Activated CD4-positive, alpha-beta T cell treated with anti-CD3 and anti-CD28 coated beads, Interleukin-2, amount 10 ng/mL, durations not matched to agents 24 days and 14 days (primary cell): ENCODE results near the gene GPLD1. TPM values are rescaled to one million over a fixed set of nuclear protein-coding genes. Genes with fewer than 3 reads are reported as not detected.
"Not testable (repeated sequence)": the region's sequence is repeated elsewhere in the genome, so short reads cannot be mapped to it uniquely, and the experiment has no call there.

ENCODE experiments used
- DNase-seq: peaks from one replicate; pipeline ENCODE4 v3.0.0; 2022
- H3K27ac Mint-ChIP-seq: one replicate; pipeline ENCODE4 v1.8.0; 2022; ENCODE audit warnings: mild to moderate bottlenecking, mixed read lengths
- H3K27me3 Mint-ChIP-seq: one replicate; pipeline ENCODE4 v1.8.0; 2022; ENCODE audit warnings: mixed read lengths
- H3K36me3 Mint-ChIP-seq: one replicate; pipeline ENCODE4 v1.8.0; 2022; ENCODE audit warnings: low read depth, mild to moderate bottlenecking, mixed read lengths
- H3K4me1 Mint-ChIP-seq: one replicate; pipeline ENCODE4 v1.8.0; 2021; ENCODE audit warnings: mixed read lengths
- H3K4me3 Mint-ChIP-seq: one replicate; pipeline ENCODE4 v1.8.0; 2022; ENCODE audit warnings: mild to moderate bottlenecking, moderate library complexity, mixed read lengths
- H3K9me3 Mint-ChIP-seq: one replicate; pipeline ENCODE4 v1.8.0; 2021; ENCODE audit warnings: mixed read lengths
- intact Hi-C: fragments of 100-400 bp; cut with micrococcal nuclease; formaldehyde crosslinking; loops from one replicate; pipeline ENCODE4 v1.15.1; 2023
- total RNA-seq: library from RNA; stranded (reverse); gene quantifications from 2 replicates; pipeline ENCODE4 v1.2.3, GENCODE V29; 2022

Gene GPLD1
- total RNA-seq, 1 donor from 2014 or later: 0.44 TPM

- Mint-ChIP-seq H3K36me3 (peaks cover 2% of the 10 kb centered on the region), H3K4me3 (no peak overlapping the region)
- intact Hi-C loops: loop anchor here (2.0 to 5.0 kb wide), 2 partner anchors 91 to 267 kb away; no protein-coding TSS in a partner anchor
These were observed 59.3 kb downstream of the GPLD1 start for GRCh38 chr6:24430086-24430485.

DNA sequence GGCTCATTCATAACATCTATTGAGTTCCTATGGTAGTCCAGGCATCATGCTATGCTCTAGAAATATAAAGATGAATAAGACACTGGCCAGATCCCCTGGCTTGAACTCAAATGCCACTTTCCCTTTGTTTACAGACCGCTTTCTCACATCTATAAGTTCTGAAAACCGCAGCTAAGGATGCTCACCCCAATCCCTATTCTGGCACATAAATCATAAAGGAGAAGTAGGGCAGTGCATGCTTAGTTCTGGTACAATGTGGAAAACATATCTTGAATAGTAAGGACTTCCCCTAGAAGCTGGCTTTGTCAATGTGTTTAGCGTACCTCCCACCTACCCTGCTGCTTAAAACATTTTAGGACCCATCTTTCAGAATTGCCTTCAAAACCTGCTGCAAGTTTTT lies 60.2 kb downstream of the GPLD1 start:
- H3K4me3 Mint-ChIP-seq: no peak overlapping the region
- H3K36me3 Mint-ChIP-seq: peaks cover 11% of the 10 kb centered on the region
- H3K4me1 Mint-ChIP-seq: no peaks in the 10 kb centered on the region
- no peak for DNase-seq
- intact Hi-C loops: no loop called here
- no peaks in the 10 kb centered on the region for H3K27me3 Mint-ChIP-seq
- H3K27ac Mint-ChIP-seq: no peak overlapping the region
- no peaks in the 10 kb centered on the region for H3K9me3 Mint-ChIP-seq

More at GRCh38 chr6:24430086-24430485, 59.3 kb downstream of the GPLD1 start:
- no peaks in the 10 kb centered on the region for H3K9me3 Mint-ChIP-seq
- no peaks in the 10 kb centered on the region for H3K27me3 Mint-ChIP-seq
- DNase-seq: no peak
- H3K4me1 Mint-ChIP-seq: no peaks in the 10 kb centered on the region
- H3K27ac Mint-ChIP-seq: no peak overlapping the region

- intact Hi-C loops: no loop called here
These were observed 60.8 kb downstream of the GPLD1 start for GRCh38 chr6:24428615-24429014.

GRCh38 chr6:24426729-24427446 lies 62.5 kb downstream of the GPLD1 start:
- Mint-ChIP-seq H3K4me1 (no peaks in the 10 kb centered on the region), H3K4me3 (no peak overlapping the region), H3K36me3 (peaks cover 21% of the 10 kb centered on the region), H3K27me3 (no peaks in the 10 kb centered on the region), H3K9me3 (no peaks in the 10 kb centered on the region), H3K27ac (no peak overlapping the region)
- DNase-seq: no peak
- intact Hi-C loops: no loop called here

More at GRCh38 chr6:24428615-24429014, 60.8 kb downstream of the GPLD1 start:
- DNase-seq: no peak
- no peaks in the 10 kb centered on the region for H3K27me3 Mint-ChIP-seq
- peaks cover 11% of the 10 kb centered on the region for H3K36me3 Mint-ChIP-seq
- no peaks in the 10 kb centered on the region for H3K4me1 Mint-ChIP-seq
- H3K27ac Mint-ChIP-seq: no peak overlapping the region
- H3K4me3 Mint-ChIP-seq: no peak overlapping the region
- H3K9me3 Mint-ChIP-seq: no peaks in the 10 kb centered on the region

DNA sequence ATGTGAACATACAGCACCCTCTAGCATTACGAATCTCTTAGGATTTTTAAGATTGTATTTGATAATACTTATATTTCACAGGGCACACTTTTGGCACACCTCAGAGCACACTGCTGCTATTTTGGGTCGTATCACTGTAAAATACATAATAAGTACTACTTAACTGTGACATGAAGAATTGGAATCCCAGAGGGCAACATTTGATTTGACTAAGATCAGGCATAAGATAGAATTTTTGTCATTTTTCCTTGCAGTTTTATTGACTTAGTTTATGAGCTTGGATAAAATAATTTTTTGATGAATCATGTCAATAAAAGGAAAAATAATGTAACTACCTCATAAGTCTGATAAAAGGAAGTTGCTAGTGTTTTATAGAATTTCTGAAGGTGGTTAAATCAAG lies 64.3 kb downstream of the GPLD1 start:
- intact Hi-C loops: no loop called here
- H3K27ac Mint-ChIP-seq: no peak overlapping the region
- H3K4me3 Mint-ChIP-seq: no peak overlapping the region
- no peaks in the 10 kb centered on the region for H3K9me3 Mint-ChIP-seq
- H3K27me3 Mint-ChIP-seq: no peaks in the 10 kb centered on the region
- no peak for DNase-seq
- peaks cover 28% of the 10 kb centered on the region for H3K36me3 Mint-ChIP-seq
- H3K4me1 Mint-ChIP-seq: no peaks in the 10 kb centered on the region

DNA sequence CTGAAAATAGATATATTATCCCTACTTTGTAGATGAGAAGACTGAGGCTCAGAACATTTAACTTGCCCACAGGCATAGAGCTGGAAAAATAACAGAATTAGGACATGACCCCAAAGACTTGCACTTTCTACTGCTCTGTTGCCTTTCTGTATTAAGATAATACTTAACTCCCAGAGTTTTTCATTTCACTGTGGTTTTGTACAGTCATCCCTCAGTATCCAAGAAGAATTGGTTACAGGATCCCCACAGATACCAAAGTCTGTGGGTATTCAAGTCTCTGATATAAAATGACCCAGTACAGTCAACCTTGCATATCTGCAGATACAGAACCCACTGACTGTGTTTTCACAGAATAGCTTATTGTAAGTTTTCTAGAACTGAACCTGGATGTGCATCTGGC lies 69.9 kb downstream of the GPLD1 start:
- DNase-seq: no peak
- intact Hi-C loops: no loop called here
- Mint-ChIP-seq H3K36me3 (peaks cover 42% of the 10 kb centered on the region), H3K27ac (no peak overlapping the region), H3K27me3 (no peaks in the 10 kb centered on the region), H3K4me1 (no peaks in the 10 kb centered on the region), H3K9me3 (no peaks in the 10 kb centered on the region), H3K4me3 (no peak overlapping the region)

- peaks cover 3% of the 10 kb centered on the region for H3K4me1 Mint-ChIP-seq
- H3K9me3 Mint-ChIP-seq: no peaks in the 10 kb centered on the region
- H3K27ac Mint-ChIP-seq: no peak overlapping the region
- H3K36me3 Mint-ChIP-seq: peaks cover 42% of the 10 kb centered on the region
- DNase-seq: no peak
- no peaks in the 10 kb centered on the region for H3K27me3 Mint-ChIP-seq
- H3K4me3 Mint-ChIP-seq: no peak overlapping the region
- intact Hi-C loops: no loop called here
These were observed 73.6 kb downstream of the GPLD1 start for GRCh38 chr6:24415753-24416152.

GRCh38 chr6:24414531-24414930 lies 74.8 kb downstream of the GPLD1 start:
- H3K27me3 Mint-ChIP-seq: not testable (repeated sequence)
- H3K36me3 Mint-ChIP-seq: peaks cover 39% of the 10 kb centered on the region

DNA sequence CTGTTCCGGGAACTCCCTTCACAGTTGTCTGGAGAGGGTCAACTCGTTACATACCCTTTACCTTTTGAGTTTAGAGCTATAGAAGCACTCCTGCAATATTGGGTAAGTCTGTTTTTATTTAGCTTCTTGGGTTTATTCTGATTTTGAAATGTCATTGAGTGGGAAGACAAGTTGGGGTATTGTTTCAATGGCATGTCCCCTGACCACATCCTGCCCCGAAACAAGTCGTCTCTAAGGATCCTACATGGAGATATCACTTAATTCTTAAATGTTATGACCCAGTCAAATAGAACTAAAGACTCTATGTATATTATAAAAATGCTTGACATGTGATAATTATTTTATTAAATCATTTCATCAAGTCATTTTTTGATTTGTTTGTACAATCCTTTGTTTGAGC lies 77.1 kb downstream of the GPLD1 start:
- Mint-ChIP-seq H3K27me3 (no peaks in the 10 kb centered on the region), H3K27ac (no peak overlapping the region), H3K4me1 (peaks cover 5% of the 10 kb centered on the region), H3K4me3 (no peak overlapping the region), H3K9me3 (no peaks in the 10 kb centered on the region), H3K36me3 (peaks cover 38% of the 10 kb centered on the region)
- intact Hi-C loops: no loop called here
- DNase-seq: no peak

More at GRCh38 chr6:24414531-24414930, 74.8 kb downstream of the GPLD1 start:
- H3K4me1 Mint-ChIP-seq, H3K9me3 Mint-ChIP-seq, intact Hi-C loops, H3K4me3 Mint-ChIP-seq, H3K27ac Mint-ChIP-seq, DNase-seq: not testable (repeated sequence)

DNA sequence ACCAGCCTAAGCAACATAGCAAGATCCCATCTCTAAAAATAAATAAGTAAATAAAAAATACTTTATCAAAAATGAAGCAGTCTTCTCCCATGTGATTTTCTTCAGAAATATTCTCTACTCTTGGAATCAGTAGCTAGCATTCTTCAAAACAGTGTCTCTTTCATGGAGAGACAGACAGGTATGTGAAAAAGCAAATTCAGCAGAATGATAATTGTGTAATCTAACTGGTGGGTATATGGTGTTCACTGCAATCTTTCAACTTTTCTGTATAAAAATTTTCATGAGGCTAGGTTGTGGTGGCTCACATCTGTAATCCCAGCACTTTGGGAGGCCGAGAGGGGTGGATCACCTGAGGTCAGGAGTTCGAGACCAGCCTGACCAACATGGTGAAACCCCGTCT lies 78.8 kb downstream of the GPLD1 start:
- Mint-ChIP-seq H3K27ac (no peak overlapping the region), H3K36me3 (peaks cover 34% of the 10 kb centered on the region), H3K4me3 (no peak overlapping the region), H3K27me3 (no peaks in the 10 kb centered on the region), H3K4me1 (peaks cover 5% of the 10 kb centered on the region), H3K9me3 (no peaks in the 10 kb centered on the region)
- no peak for DNase-seq
- intact Hi-C loops: no loop called here

DNA sequence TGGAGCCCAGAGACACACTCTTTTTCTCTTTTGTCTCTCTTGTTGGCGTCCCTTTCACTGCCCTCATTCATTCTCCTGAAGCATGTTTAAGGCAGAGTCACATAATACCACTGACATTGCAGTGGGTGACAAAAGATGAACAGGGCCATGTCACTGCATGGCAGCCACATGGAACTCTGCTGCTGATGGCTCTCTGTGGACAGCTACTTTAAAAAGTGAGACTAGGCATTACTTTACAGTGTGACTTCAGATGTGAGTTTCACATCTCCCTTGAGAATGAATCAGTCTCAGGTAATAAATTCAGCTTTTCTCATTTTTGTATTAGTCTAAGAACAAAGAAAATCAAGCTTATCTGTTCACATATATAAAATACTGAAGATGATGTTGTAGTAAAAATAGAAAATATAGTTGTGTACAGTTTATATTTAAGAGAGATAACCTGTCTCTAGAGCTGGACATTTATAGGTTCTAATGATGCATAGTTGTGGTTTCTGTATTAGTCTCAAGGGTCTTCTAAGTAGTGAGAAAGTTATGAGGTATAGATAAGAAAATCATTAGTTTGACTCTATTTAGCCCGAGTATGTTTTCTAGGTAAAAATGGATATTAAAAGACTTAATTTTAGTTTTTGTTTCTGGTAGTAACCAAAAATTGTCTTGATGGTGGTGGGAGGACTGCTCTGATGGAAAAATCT lies 80.5 kb downstream of the GPLD1 start:
- Mint-ChIP-seq H3K27me3 (no peaks in the 10 kb centered on the region), H3K4me3 (no peak overlapping the region), H3K27ac (no peak overlapping the region), H3K9me3 (no peaks in the 10 kb centered on the region), H3K36me3 (peaks cover 38% of the 10 kb centered on the region), H3K4me1 (peaks cover 17% of the 10 kb centered on the region)
- DNase-seq: no peak
- intact Hi-C loops: no loop called here

DNA sequence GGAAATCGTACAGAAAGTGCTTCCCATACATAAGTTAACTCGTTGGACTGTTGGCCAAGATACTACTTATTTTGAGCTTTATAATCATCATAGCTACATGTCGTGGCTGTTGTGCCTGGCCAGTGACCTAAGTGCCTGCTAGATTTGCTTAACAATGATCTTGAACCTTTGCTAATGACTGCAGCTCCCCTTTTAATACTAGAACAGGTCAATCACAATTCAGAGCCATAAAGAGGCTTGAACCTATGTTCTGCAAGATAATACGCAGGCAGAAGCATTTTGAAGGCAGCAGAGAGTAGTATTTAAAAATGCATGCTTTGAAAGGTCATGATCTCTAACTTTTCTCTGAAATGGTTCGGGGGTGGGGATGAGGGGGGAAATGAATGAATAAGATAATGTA lies 84.1 kb downstream of the GPLD1 start:
- Mint-ChIP-seq H3K27me3 (peaks cover 7% of the 10 kb centered on the region), H3K9me3 (no peaks in the 10 kb centered on the region), H3K36me3 (peaks cover 26% of the 10 kb centered on the region), H3K4me3 (no peak overlapping the region), H3K4me1 (peaks cover 24% of the 10 kb centered on the region), H3K27ac (no peak overlapping the region)
- intact Hi-C loops: no loop called here
- DNase-seq: no peak

DNA sequence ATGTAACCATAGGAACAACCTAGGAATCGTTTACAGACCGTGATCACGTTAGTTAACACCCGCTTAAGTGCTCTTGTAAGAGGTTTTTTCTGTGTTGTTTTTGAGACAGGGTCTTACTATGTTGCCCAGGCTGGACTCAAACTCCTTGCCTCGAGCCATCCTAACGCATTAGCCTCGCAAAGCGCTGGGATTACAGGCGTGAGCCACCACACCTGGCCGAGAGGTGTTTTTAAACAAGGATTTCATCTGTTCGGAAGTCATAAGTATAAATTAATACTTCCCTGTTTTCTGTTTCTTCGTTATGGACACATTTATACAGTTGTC lies 85.9 kb downstream of the GPLD1 start:
- Mint-ChIP-seq H3K9me3 (no peaks in the 10 kb centered on the region), H3K4me1 (peaks cover 22% of the 10 kb centered on the region), H3K4me3 (peak overlapping the region; percentile 99), H3K27ac (peak overlapping the region; percentile 86), H3K36me3 (peaks cover 20% of the 10 kb centered on the region), H3K27me3 (peaks cover 20% of the 10 kb centered on the region)
- DNase-seq: no peak
- intact Hi-C loops: loop anchor here (2.0 kb wide), 1 partner anchor 91 kb away; the partner anchor contains the start of gene ALDH5A1

DNA sequence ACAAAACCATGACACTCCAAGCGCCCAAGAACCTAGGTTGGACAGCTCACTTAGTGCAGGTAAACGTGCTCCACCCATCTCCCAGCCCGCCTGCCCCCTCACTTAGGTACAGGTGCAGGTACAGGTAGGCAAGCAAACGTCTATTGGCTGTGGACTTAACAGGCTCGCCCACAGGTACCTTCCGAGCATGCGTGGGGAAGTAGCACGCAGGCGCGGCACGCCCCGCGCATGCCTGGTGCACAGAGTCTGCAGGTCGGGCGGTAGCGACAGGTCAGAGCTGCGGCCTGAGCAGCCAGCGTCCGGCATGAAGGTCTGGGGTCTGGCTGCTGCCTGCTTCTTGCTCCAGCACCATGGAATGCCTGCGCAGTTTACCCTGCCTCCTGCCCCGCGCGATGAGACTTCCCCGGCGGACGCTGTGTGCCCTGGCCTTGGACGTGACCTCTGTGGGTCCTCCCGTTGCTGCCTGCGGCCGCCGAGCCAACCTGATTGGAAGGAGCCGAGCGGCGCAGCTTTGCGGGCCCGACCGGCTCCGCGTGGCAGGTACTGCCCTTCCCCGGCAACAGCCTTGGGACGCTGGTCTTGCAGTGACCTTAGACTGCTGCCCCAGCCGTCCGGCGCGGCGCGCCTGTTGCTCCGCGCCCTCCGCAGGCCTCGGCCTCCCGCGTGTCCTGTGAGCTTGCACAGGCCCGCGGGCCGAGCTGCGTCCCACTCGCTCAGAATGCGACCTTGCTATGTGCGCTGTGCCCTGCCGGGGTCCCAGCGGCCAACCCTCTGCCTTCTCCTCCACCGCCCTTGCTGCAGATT lies 86.5 kb downstream of the GPLD1 start, which contains the start of gene MRS2:
TSS of gene MRS2 (plus strand) at position 240 of the 804 bp plus-strand sequence. CDS start at position 351, 111 bp downstream.
- DNase-seq: peak; percentile 94
- Mint-ChIP-seq H3K27me3 (peaks cover 23% of the 10 kb centered on the region), H3K27ac (peak within 1 kb of the TSS; percentile 86), H3K4me3 (peak within 1 kb of the TSS; percentile 99), H3K4me1 (peaks cover 22% of the 10 kb centered on the region), H3K9me3 (no peaks in the 10 kb centered on the region), H3K36me3 (peaks cover 19% of the 10 kb centered on the region)
- intact Hi-C loops: loop anchor here (2.0 kb wide), 1 partner anchor 92 kb away; the partner anchor contains the start of gene ALDH5A1
